Measurements from ENCODE around the gene KRTAP4-4.

GRCh38 chr17:41167561-41167960, 7.0 kb upstream of the KRTAP4-4 start:
- TF ChIP-seq CTCF (IDR thresholded peaks at IDR 0.05; ENCODE audit: low read length) (no peak), EZH2phosphoT487 (IDR thresholded peaks at IDR 0.05; ENCODE audit: low read length) (no peak), EZH2 (optimal IDR thresholded peaks at IDR 0.05; ENCODE audit: low read depth, low read length) (no peak)
